C1 segment of cervical spinal cord (tissue), 14 donors: ENCODE measurements around the gene FBRSL1.
"Not testable (repeated sequence)": the region's sequence is repeated elsewhere in the genome, so short reads cannot be mapped to it uniquely, and the experiment has no call there.

ENCODE experiments used
- DNase-seq, 14 donors: peaks; one replicate each; lab custom pipeline; 2025; lab: John Stamatoyannopoulos, UW

Gene FBRSL1

GRCh38 chr12:132470397-132470796 is 19.6 kb upstream of the FBRSL1 start:
- no peak for DNase-seq

GRCh38 chr12:132471011-132471857 is 18.7 kb upstream of the FBRSL1 start:
- no peak for DNase-seq

- DNase-seq = no peak
Observed at GRCh38 chr12:132471858-132472255, 18.1 kb upstream of the FBRSL1 start.

GRCh38 chr12:132472386-132472785 is 17.6 kb upstream of the FBRSL1 start:
- DNase-seq = no peak

GRCh38 chr12:132474237-132474741 is 15.7 kb upstream of the FBRSL1 start:
- DNase-seq = no peak

GRCh38 chr12:132474799-132475303 is 15.1 kb upstream of the FBRSL1 start:
- not testable (repeated sequence) for DNase-seq

- no peak for DNase-seq
Observed at GRCh38 chr12:132475304-132476037, 14.5 kb upstream of the FBRSL1 start.

GRCh38 chr12:132476038-132476414 is 13.9 kb upstream of the FBRSL1 start:
- DNase-seq = no peak

GRCh38 chr12:132476421-132476820 is 13.5 kb upstream of the FBRSL1 start:
- no peak for DNase-seq

- DNase-seq = no peak
Observed at GRCh38 chr12:132477017-132477702, 12.8 kb upstream of the FBRSL1 start.

- DNase-seq = no peak
Observed at GRCh38 chr12:132477703-132478432, 12.1 kb upstream of the FBRSL1 start.

- no peak for DNase-seq
Observed at GRCh38 chr12:132478433-132478803, 11.5 kb upstream of the FBRSL1 start.

- DNase-seq = no peak
Observed at GRCh38 chr12:132478845-132479244, 11.1 kb upstream of the FBRSL1 start.

- DNase-seq = no peak
Observed at GRCh38 chr12:132479291-132479690, 10.7 kb upstream of the FBRSL1 start.

- no peak for DNase-seq
Observed at GRCh38 chr12:132479938-132480622, 9.9 kb upstream of the FBRSL1 start.

GRCh38 chr12:132480623-132481132 is 9.3 kb upstream of the FBRSL1 start:
- no peak for DNase-seq

- DNase-seq = no peak
Observed at GRCh38 chr12:132481345-132481744, 8.6 kb upstream of the FBRSL1 start.

- DNase-seq = no peak
Observed at GRCh38 chr12:132481771-132482745, 7.9 kb upstream of the FBRSL1 start.

GRCh38 chr12:132482771-132483170 is 7.2 kb upstream of the FBRSL1 start:
- DNase-seq = no peak
